OCI-LY1 (cell line): Measurements from ENCODE around the gene ABHD6.

ENCODE experiments used
- EZH2 ChIP-seq: fragments of 200-600 bp; sonication (generic), shearing (Covaris generic); IDR thresholded peaks from 2 replicates; pipeline ENCODE4 v1.8.0; 2017; ENCODE audit warnings: borderline replicate concordance, mixed run types, mild to moderate bottlenecking, antibody characterized with exemption, low read length, moderate library complexity, mixed read lengths
- TF ChIP-seq, protein P1 (sequence below): fragments of 200-600 bp; sonication (generic), shearing (Covaris generic); IDR thresholded peaks from 2 replicates; pipeline ENCODE4 v1.5.1; 2017; ENCODE audit warnings: mild to moderate bottlenecking, antibody characterized with exemption, low read length, moderate library complexity, mixed read lengths

DNA sequence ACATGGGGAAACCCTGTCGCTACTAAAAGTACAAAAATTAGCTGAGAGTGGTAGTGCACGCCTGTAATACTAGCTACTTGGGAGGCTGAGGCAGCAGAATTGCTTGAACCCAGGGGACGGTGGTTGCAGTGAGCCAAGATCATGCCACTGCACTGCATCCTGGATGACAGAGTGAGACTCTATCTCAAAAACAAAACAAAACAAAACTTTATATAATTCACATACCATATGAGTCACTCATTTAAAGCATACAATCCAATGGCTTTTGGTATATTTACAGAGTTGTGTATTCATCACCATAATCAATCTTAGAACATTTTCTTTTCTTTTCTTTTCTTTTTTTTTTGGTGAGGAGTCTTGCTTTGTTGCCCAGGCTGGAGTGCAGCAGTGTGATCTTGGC is 103.8 kb downstream of the ABHD6 start:
- TF ChIP-seq, protein P1, sequence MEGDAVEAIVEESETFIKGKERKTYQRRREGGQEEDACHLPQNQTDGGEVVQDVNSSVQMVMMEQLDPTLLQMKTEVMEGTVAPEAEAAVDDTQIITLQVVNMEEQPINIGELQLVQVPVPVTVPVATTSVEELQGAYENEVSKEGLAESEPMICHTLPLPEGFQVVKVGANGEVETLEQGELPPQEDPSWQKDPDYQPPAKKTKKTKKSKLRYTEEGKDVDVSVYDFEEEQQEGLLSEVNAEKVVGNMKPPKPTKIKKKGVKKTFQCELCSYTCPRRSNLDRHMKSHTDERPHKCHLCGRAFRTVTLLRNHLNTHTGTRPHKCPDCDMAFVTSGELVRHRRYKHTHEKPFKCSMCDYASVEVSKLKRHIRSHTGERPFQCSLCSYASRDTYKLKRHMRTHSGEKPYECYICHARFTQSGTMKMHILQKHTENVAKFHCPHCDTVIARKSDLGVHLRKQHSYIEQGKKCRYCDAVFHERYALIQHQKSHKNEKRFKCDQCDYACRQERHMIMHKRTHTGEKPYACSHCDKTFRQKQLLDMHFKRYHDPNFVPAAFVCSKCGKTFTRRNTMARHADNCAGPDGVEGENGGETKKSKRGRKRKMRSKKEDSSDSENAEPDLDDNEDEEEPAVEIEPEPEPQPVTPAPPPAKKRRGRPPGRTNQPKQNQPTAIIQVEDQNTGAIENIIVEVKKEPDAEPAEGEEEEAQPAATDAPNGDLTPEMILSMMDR: no peak
- TF ChIP-seq EZH2: no peak
